ENCODE measurements around the gene VCP. TPM values are rescaled to one million over a fixed set of nuclear protein-coding genes. Genes with fewer than 3 reads are reported as not detected.

VCP gene
- total and polyA plus RNA-seq, 9 of the 15 experiments (the other 6 are each of a cell fraction or from before 2014, with no cell fraction given): 7.1 to 257 (median 199) TPM

- TF ChIP-seq SRF (CRISPR knock-in tag; IDR thresholded peaks at IDR 0.05) (peak in 1 of 2 experiments; percentile 21; a peak in 1 of 4 replicates), GATA2 (CRISPR knock-in tag; IDR thresholded peaks at IDR 0.05) (peak; percentile 90), SOX6 (IDR thresholded peaks at IDR 0.05) (peak; percentile 88), GABPB1 (CRISPR knock-in tag; IDR thresholded peaks at IDR 0.05) (peak; percentile 33; the same call in 1 of the 2 replicates), CC2D1A (IDR thresholded peaks at IDR 0.05) (peak; percentile 64; the same call in 1 of the 2 replicates), ARID1B (IDR thresholded peaks at IDR 0.05) (peak; percentile 98), STAT5A (IDR thresholded peaks at IDR 0.05; ENCODE audit: borderline replicate concordance, low read length) (peak; percentile 83), MYC (IDR thresholded peaks at IDR 0.05; ENCODE audit: low read depth, low read length) (peak; percentile 49; the same call in 1 of the 2 replicates), MYC (CRISPR knock-in tag; IDR thresholded peaks at IDR 0.05; ENCODE audit: borderline replicate concordance, low read depth) (no peak), BCOR (IDR thresholded peaks at IDR 0.05) (0 out of 2 replicates have a peak, but pooled peaks have one; percentile 50), NR2C1 (IDR thresholded peaks at IDR 0.05) (peak; percentile 63; the same call in 1 of the 2 replicates), NR2C1 (tag; IDR thresholded peaks at IDR 0.05) (peak; percentile 65), ZNF592 (IDR thresholded peaks at IDR 0.05) (no peak), ZBTB7A (IDR thresholded peaks at IDR 0.05; ENCODE audit: borderline replicate concordance, control insufficient read depth, low read depth, low read length) (peak; percentile 97), ZNF589 (CRISPR knock-in tag; IDR thresholded peaks at IDR 0.05; ENCODE audit: low read depth) (peak; percentile 73; the same call in 1 of the 2 replicates), MLLT1 (IDR thresholded peaks at IDR 0.05) (peak in 1 of 2 experiments; percentile 55; a peak in 2 of 4 replicates), AFF1 (IDR thresholded peaks at IDR 0.05; ENCODE audit: low read depth in 1 of 2, partially characterized antibody in 2 of 2) (peak in 1 of 2 experiments; percentile 29), PML (IDR thresholded peaks at IDR 0.05; ENCODE audit: low read length) (peak; percentile 86), SPI1 (IDR thresholded peaks at IDR 0.05; ENCODE audit: borderline replicate concordance, low read depth, low read length) (peak; percentile 92)
These were observed 36.6 kb upstream of the VCP start (continued) for GRCh38 chr9:35108946-35109575.

Data from K562 (cell line).